SK-N-SH (cell line): Measurements from ENCODE around the gene C1S. TPM values are rescaled to one million over a fixed set of nuclear protein-coding genes. Genes with fewer than 3 reads are reported as not detected.
A peak's percentile ranks its signal among the peaks of the same experiment; 100 is the strongest.

ENCODE experiments used
- CTCF ChIA-PET: fragments of 300-600, 350-600 bp; formaldehyde crosslinking; extraction: SDS; loops from one replicate; lab custom pipeline; 2021; lab: Yijun Ruan, JAX
- POLR2A ChIA-PET: fragments of 350-600 bp; sonication (Branson Sonifier 250); formaldehyde crosslinking; extraction: SDS; loops from one replicate; lab custom pipeline; 2020; ENCODE audit warnings: antibody characterized with exemption, inconsistent platforms; lab: Yijun Ruan, JAX
- DNase-seq: peaks from one replicate; pipeline ENCODE4 v3.0.0; 2012
- H2AFZ ChIP-seq: fragments of 200-600 bp; sonication (generic); 2 replicates; pipeline ENCODE4 v1.8.1; 2016; ENCODE audit warnings: antibody characterized with exemption, mild to moderate bottlenecking, low read depth
- H3F3A ChIP-seq: fragments of 200-600 bp; sonication (generic); replicated peaks from 2 replicates; pipeline ENCODE3; 2016; ENCODE audit warnings: antibody characterized with exemption, mild to moderate bottlenecking; ENCODE audit not compliant: insufficient read depth
- H3K27ac ChIP-seq, 2 experiments: fragments of 200-500 bp in 1 of 2; fragments of 200-600 bp in 1 of 2; sonication (Bioruptor generic) in 1 of 2; sonication (generic), shearing (Covaris generic) in 1 of 2; 2 replicates each; pipeline versions ENCODE4 v1.5.1 to v1.6.1; 2014 to 2016; ENCODE audit warnings: low read depth in 2 of 2, inconsistent platforms in 1 of 2, low read length in 1 of 2, mild to moderate bottlenecking in 1 of 2, mixed read lengths in 1 of 2
- H3K27me3 ChIP-seq: fragments of 200-600 bp; sonication (generic), shearing (Covaris generic); 2 replicates; pipeline ENCODE4 v1.6.1; 2016; ENCODE audit warnings: mixed run types; ENCODE audit not compliant: insufficient read depth
- H3K36me3 ChIP-seq, 2 experiments: fragments of 200-500 bp in 1 of 2; fragments of 200-600 bp in 1 of 2; sonication (Bioruptor generic) in 1 of 2; sonication (generic) in 1 of 2; replicated peaks in 1 of 2; 2 replicates each; pipeline versions ENCODE3 to v1.5.1; 2014 to 2016; ENCODE audit warnings: low read length in 1 of 2, mild to moderate bottlenecking in 1 of 2; ENCODE audit not compliant: insufficient read depth in 2 of 2, control insufficient read depth in 1 of 2
- H3K4me1 ChIP-seq, 2 experiments: fragments of 200-500 bp in 1 of 2; fragments of 200-600 bp in 1 of 2; sonication (Bioruptor generic) in 1 of 2; sonication (generic), shearing (Covaris generic) in 1 of 2; 2 replicates each; pipeline versions ENCODE4 v1.5.1 to v1.6.1; 2014 to 2016; ENCODE audit warnings: low read depth in 1 of 2, low read length in 1 of 2, mixed run types in 1 of 2; ENCODE audit not compliant: insufficient read depth in 2 of 2, control insufficient read depth in 1 of 2
- H3K4me2 ChIP-seq: fragments of 200-600 bp; sonication (generic), shearing (Covaris generic); 2 replicates; pipeline ENCODE4 v1.6.1; 2017; ENCODE audit warnings: mixed run types
- H3K4me3 ChIP-seq, 2 experiments: fragments of 200-500 bp in 1 of 2; fragments of 200-600 bp in 1 of 2; sonication (Bioruptor generic) in 1 of 2; sonication (generic), shearing (Covaris generic) in 1 of 2; 2 replicates each; pipeline versions ENCODE4 v1.5.1 to v1.8.1; 2014 to 2016; ENCODE audit warnings: low read depth in 2 of 2, inconsistent platforms in 1 of 2, low read length in 1 of 2, mild to moderate bottlenecking in 1 of 2, mixed read lengths in 1 of 2, moderate library complexity in 1 of 2
- H3K79me2 ChIP-seq: fragments of 200-600 bp; sonication (generic); 2 replicates; pipeline ENCODE4 v1.8.1; 2017; ENCODE audit warnings: mild to moderate bottlenecking; ENCODE audit not compliant: insufficient read depth
- H3K9ac ChIP-seq: fragments of 200-600 bp; sonication (generic); 2 replicates; pipeline ENCODE4 v1.6.1; 2017; ENCODE audit warnings: mixed run types
- H3K9me2 ChIP-seq: fragments of 200-600 bp; sonication (generic); 2 replicates; pipeline ENCODE4 v1.6.1; 2017; ENCODE audit warnings: mixed run types
- H3K9me3 ChIP-seq: fragments of 200-600 bp; sonication (generic); 2 replicates; pipeline ENCODE4 v1.6.1; 2017; ENCODE audit warnings: mixed run types, mild to moderate bottlenecking, moderate library complexity
- H4K20me1 ChIP-seq: fragments of 200-600 bp; sonication (generic); 2 replicates; pipeline ENCODE4 v1.6.1; 2017; ENCODE audit warnings: mild to moderate bottlenecking, mixed run types; ENCODE audit not compliant: insufficient read depth
- ELF1 ChIP-seq: IDR thresholded peaks from 2 replicates; pipeline ENCODE4 v1.4.0; 2012
- EP300 ChIP-seq, 2 experiments: IDR thresholded peaks; 2 replicates each; pipeline versions ENCODE4 v1.4.0 to v1.6.1; 2012; ENCODE audit warnings: borderline replicate concordance in 1 of 2, low read depth in 1 of 2, low read length in 1 of 2
- EZH2phosphoT487 ChIP-seq: fragments of 200-600 bp; sonication (generic); IDR thresholded peaks from 2 replicates; pipeline ENCODE4 v1.6.1; 2017; ENCODE audit warnings: low read depth, mixed run types, mild to moderate bottlenecking, antibody characterized with exemption, moderate library complexity, borderline replicate concordance
- FOSL2 ChIP-seq: IDR thresholded peaks from 2 replicates; pipeline ENCODE4 v1.4.0; 2012; ENCODE audit warnings: low read depth, mild to moderate bottlenecking, moderate library complexity, borderline replicate concordance
- FOXM1 ChIP-seq: IDR thresholded peaks from 2 replicates; pipeline ENCODE4 v1.4.0; 2012; ENCODE audit warnings: low read depth, mild to moderate bottlenecking
- GATA2 ChIP-seq: sonication (generic); formaldehyde crosslinking; IDR thresholded peaks from 2 replicates; pipeline ENCODE4 v1.5.0; 2020; ENCODE audit warnings: mild to moderate bottlenecking, missing genetic modification reagents
- MXI1 ChIP-seq: IDR thresholded peaks from 2 replicates; pipeline ENCODE4 v1.6.1; 2012; ENCODE audit warnings: mild to moderate bottlenecking, low read depth, low read length, improper control_type of control experiment
- NFIC ChIP-seq: IDR thresholded peaks from 2 replicates; pipeline ENCODE4 v1.4.0; 2012; ENCODE audit warnings: borderline replicate concordance
- NRF1 ChIP-seq: IDR thresholded peaks from 2 replicates; pipeline ENCODE4 v1.6.1; 2012; ENCODE audit warnings: low read depth, mild to moderate bottlenecking, low read length
- RAD21 ChIP-seq: IDR thresholded peaks from 2 replicates; pipeline ENCODE4 v1.6.1; 2012; ENCODE audit warnings: mild to moderate bottlenecking, low read length
- RXRA ChIP-seq: IDR thresholded peaks from 2 replicates; pipeline ENCODE4 v1.4.0; 2012; ENCODE audit warnings: low read depth, mild to moderate bottlenecking, borderline replicate concordance
- SIN3A ChIP-seq: IDR thresholded peaks from 2 replicates; pipeline ENCODE4 v1.6.1; 2012; ENCODE audit warnings: low read depth, mild to moderate bottlenecking, low read length, moderate library complexity, borderline replicate concordance
- SMC3 ChIP-seq: IDR thresholded peaks from 2 replicates; pipeline ENCODE4 v1.6.1; 2012; ENCODE audit warnings: low read depth, low read length, improper control_type of control experiment
- TAF1 ChIP-seq: IDR thresholded peaks from 2 replicates; pipeline ENCODE4 v1.6.1; 2012; ENCODE audit warnings: low read depth, mild to moderate bottlenecking, low read length, moderate library complexity, borderline replicate concordance
- TEAD4 ChIP-seq: IDR thresholded peaks from 2 replicates; pipeline ENCODE4 v1.4.0; 2012; ENCODE audit warnings: mild to moderate bottlenecking, borderline replicate concordance; ENCODE audit not compliant: insufficient read depth
- YY1 ChIP-seq: IDR thresholded peaks from 2 replicates; pipeline ENCODE4 v1.4.0; 2012; ENCODE audit warnings: low read depth, mild to moderate bottlenecking
- WGBS: methylation state at CpG from one replicate; pipeline ENCODE4 v1.1.6; 2017; ENCODE audit warnings: low lambda C conversion rate; 5-methylcytosine and 5-hydroxymethylcytosine counted together
- polyA plus RNA-seq, 3 experiments: library from polyadenylated mRNA; depleted of rRNA; stranded (reverse); fragments of >200 nt; gene quantifications; 2 replicates each; pipeline ENCODE4 v1.2.3, GENCODE V29; 2012
- TF ChIP-seq, protein P1 (sequence below): fragments of 200-600 bp; sonication (generic); IDR thresholded peaks from 2 replicates; pipeline ENCODE4 v1.6.1; 2017; ENCODE audit warnings: antibody characterized with exemption, mild to moderate bottlenecking, moderate library complexity
- TF ChIP-seq, protein P2 (sequence below): IDR thresholded peaks from 2 replicates; pipeline ENCODE4 v1.4.0; 2012; ENCODE audit warnings: low read depth, borderline replicate concordance
- TF ChIP-seq, protein P3 (sequence below): IDR thresholded peaks from 2 replicates; pipeline ENCODE4; 2012
- TF ChIP-seq, protein P4 (sequence below): fragments of 150-350 bp; IDR thresholded peaks from 2 replicates; pipeline ENCODE4 v1.6.1; 2017; ENCODE audit warnings: antibody characterized with exemption, low read length, low read depth, borderline replicate concordance
- TF ChIP-seq, protein P5 (sequence below): fragments of 150-350 bp; IDR thresholded peaks from 2 replicates; pipeline ENCODE4 v1.6.1; 2016; ENCODE audit warnings: mild to moderate bottlenecking, low read depth, low read length

C1S gene
- polyA plus RNA-seq, 1 of the 3 experiments (the other 2 are of a cell fraction): 14.5 TPM

DNA sequence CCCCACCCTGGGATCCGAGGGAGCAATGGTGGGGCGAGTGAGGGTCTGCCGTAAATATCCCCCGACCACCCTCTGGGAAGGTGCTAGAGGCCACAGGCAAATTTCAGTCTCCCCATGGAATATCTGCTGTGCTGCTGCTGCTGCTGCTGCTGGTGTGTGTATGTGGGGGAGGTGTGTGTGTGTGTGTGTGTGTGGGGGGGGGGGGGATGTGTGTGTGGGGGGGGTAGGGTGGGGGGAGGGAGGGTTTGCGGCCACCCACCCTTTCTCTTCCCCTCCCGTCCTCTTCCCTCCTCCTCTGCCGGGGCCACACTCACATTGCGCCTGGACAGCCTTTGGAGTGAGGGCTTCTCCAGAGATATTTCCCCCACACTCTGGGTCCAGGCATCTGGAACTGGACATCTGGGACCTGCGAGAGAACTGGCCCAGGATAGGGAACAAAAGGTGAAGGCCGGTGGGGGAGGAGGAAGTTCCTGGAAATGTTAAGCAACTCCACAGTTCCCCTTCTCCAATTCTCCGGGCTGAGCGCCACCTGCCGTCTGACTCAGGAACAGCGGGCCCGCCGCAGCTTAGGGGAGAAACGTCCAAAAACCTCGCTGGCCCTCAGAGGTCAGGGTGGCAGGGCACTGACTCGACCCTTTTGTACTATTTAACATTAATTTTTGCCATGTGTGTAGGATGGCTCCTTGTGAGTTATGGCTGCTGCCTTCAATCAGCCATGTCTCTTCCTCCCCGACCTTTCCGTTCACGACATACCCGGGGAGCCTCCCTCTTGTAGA is 48.5 kb downstream of the C1S start, which contains the start of gene C1RL:
C1RL (minus strand) TSS at position 419 of the 776 bp plus-strand sequence; CDS start at position 385, 34 bp downstream.
- Histone ChIP-seq H3F3A (no peaks in the 10 kb centered on the region), H3K4me1 (peaks cover 0 to 23% of the 10 kb centered on the region in 2 experiments; a peak in 2 of 4 replicates), H3K4me2 (peak within 1 kb of the TSS; percentile 80), H3K4me3 (peak within 1 kb of the TSS; percentile 55 to 56), H2AFZ (0 out of 2 replicates have a peak within 1 kb of the TSS, but pooled peaks have one; percentile 79), H4K20me1 (no peaks in the 10 kb centered on the region), H3K9me2 (no peaks in the 10 kb centered on the region), H3K27ac (peak within 1 kb of the TSS; percentile 61 to 83), H3K9me3 (0 out of 2 replicates have a peak, but pooled peaks cover 6% of the 10 kb centered on the region), H3K36me3 (peaks cover 0 to 5% of the 10 kb centered on the region in 2 experiments), H3K79me2 (no peaks in the 10 kb centered on the region), H3K27me3 (no peaks in the 10 kb centered on the region), H3K9ac (peak within 1 kb of the TSS; percentile 83)
- peak; percentile 77 for DNase-seq
- POLR2A ChIA-PET: interaction anchor here (0.5 to 2.7 kb wide), 4 partner anchors 15 to 954 kb away, joined by 3 to 20 read pairs (median 4); partner anchors contain the start of genes C12orf57 and RNU7-1
- 32% methylated on average over 18 of the region's 23 CpGs for WGBS
- CTCF ChIA-PET: interaction anchor here (0.7 to 3.9 kb wide), 28 partner anchors 9 to 182 kb away, joined by 3 to 28 read pairs (median 4); partner anchors contain the start of genes C12orf57, C1R, C1S and CLSTN3
- no peak for TF ChIP-seq NRF1
- TF ChIP-seq, protein P1, sequence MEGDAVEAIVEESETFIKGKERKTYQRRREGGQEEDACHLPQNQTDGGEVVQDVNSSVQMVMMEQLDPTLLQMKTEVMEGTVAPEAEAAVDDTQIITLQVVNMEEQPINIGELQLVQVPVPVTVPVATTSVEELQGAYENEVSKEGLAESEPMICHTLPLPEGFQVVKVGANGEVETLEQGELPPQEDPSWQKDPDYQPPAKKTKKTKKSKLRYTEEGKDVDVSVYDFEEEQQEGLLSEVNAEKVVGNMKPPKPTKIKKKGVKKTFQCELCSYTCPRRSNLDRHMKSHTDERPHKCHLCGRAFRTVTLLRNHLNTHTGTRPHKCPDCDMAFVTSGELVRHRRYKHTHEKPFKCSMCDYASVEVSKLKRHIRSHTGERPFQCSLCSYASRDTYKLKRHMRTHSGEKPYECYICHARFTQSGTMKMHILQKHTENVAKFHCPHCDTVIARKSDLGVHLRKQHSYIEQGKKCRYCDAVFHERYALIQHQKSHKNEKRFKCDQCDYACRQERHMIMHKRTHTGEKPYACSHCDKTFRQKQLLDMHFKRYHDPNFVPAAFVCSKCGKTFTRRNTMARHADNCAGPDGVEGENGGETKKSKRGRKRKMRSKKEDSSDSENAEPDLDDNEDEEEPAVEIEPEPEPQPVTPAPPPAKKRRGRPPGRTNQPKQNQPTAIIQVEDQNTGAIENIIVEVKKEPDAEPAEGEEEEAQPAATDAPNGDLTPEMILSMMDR: peak; percentile 83
- TF ChIP-seq SIN3A: peak; percentile 76; the same call in 1 of the 2 replicates
- TF ChIP-seq TEAD4: no peak
- no peak for TF ChIP-seq FOXM1
- no peak; a peak in 1 of 4 replicates for TF ChIP-seq EP300 (IDR thresholded peaks at IDR 0.05; ENCODE audit: borderline replicate concordance in 1 of 2, low read depth in 1 of 2, low read length in 1 of 2)
- TF ChIP-seq, protein P2, sequence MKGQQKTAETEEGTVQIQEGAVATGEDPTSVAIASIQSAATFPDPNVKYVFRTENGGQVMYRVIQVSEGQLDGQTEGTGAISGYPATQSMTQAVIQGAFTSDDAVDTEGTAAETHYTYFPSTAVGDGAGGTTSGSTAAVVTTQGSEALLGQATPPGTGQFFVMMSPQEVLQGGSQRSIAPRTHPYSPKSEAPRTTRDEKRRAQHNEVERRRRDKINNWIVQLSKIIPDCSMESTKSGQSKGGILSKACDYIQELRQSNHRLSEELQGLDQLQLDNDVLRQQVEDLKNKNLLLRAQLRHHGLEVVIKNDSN: no peak
- TF ChIP-seq TAF1: peak; percentile 65; the same call in 1 of the 2 replicates
- TF ChIP-seq YY1: no peak
- TF ChIP-seq, protein P3, sequence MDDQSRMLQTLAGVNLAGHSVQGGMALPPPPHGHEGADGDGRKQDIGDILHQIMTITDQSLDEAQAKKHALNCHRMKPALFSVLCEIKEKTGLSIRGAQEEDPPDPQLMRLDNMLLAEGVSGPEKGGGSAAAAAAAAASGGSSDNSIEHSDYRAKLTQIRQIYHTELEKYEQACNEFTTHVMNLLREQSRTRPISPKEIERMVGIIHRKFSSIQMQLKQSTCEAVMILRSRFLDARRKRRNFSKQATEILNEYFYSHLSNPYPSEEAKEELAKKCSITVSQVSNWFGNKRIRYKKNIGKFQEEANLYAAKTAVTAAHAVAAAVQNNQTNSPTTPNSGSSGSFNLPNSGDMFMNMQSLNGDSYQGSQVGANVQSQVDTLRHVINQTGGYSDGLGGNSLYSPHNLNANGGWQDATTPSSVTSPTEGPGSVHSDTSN: no peak
- TF ChIP-seq, protein P4, sequence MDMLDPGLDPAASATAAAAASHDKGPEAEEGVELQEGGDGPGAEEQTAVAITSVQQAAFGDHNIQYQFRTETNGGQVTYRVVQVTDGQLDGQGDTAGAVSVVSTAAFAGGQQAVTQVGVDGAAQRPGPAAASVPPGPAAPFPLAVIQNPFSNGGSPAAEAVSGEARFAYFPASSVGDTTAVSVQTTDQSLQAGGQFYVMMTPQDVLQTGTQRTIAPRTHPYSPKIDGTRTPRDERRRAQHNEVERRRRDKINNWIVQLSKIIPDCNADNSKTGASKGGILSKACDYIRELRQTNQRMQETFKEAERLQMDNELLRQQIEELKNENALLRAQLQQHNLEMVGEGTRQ: no peak
- peak; percentile 69 for TF ChIP-seq SMC3
- TF ChIP-seq FOSL2: no peak
- TF ChIP-seq RAD21: peak; percentile 66
- TF ChIP-seq, protein P5, sequence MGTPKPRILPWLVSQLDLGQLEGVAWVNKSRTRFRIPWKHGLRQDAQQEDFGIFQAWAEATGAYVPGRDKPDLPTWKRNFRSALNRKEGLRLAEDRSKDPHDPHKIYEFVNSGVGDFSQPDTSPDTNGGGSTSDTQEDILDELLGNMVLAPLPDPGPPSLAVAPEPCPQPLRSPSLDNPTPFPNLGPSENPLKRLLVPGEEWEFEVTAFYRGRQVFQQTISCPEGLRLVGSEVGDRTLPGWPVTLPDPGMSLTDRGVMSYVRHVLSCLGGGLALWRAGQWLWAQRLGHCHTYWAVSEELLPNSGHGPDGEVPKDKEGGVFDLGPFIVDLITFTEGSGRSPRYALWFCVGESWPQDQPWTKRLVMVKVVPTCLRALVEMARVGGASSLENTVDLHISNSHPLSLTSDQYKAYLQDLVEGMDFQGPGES: no peak
- no peak for TF ChIP-seq NFIC
- no peak for TF ChIP-seq GATA2 (CRISPR knock-in tag)
- no peak for TF ChIP-seq MXI1
- TF ChIP-seq RXRA: no peak
- TF ChIP-seq ELF1: 0 out of 2 replicates have a peak, but pooled peaks have one; percentile 18
- TF ChIP-seq EZH2phosphoT487: no peak
